22Rv1 (cell line): Measurements from ENCODE around the gene MAGI3.
A peak's percentile ranks its signal among the peaks of the same experiment; 100 is the strongest.

Experiments
- H3K27ac ChIP-seq: fragments of 450-650 bp; 2 replicates; pipeline ENCODE4 v1.5.1; 2017
- ZFX ChIP-seq: fragments of 450-650 bp; IDR thresholded peaks from 2 replicates; pipeline ENCODE4 v1.6.1; 2017; ENCODE audit warnings: antibody characterized with exemption, borderline replicate concordance
- TF ChIP-seq, protein P1 (sequence below): fragments of 450-650 bp; IDR thresholded peaks from 2 replicates; pipeline ENCODE4 v1.5.1; 2017; ENCODE audit warnings: mild to moderate bottlenecking

Gene MAGI3

DNA sequence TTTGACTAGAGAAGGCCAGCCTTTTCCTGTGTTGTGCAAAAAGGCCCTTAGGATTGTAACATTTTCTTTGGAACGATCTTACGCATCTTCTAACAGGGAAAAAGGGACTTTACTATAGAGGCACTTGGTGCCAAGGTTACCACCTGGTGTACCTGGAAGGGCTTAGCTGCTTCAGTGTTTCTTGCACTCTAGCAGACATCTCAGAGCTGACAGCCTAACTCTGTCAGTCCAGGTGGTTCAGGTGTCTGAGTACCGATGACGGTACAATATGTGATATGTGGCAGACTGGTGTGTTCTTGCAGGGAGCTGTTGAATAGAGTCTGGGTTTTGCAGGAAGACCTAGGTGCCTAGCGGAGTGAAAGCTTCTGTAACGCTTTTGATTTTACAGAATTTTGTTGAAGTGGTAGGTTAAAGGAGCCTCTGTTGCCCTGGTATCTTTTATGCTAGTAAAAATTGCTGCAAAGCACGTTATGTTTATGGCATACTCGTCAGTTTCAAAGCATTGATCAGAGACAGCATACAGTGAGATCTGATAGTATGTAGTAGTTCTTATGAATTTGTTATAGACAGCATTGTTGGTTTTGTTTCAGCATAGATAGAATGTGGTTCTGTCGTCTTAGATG is 1.4 kb downstream of the MAGI3 start:
- H3K27ac ChIP-seq, result peak overlapping the region; percentile 92
- TF ChIP-seq, protein P1, sequence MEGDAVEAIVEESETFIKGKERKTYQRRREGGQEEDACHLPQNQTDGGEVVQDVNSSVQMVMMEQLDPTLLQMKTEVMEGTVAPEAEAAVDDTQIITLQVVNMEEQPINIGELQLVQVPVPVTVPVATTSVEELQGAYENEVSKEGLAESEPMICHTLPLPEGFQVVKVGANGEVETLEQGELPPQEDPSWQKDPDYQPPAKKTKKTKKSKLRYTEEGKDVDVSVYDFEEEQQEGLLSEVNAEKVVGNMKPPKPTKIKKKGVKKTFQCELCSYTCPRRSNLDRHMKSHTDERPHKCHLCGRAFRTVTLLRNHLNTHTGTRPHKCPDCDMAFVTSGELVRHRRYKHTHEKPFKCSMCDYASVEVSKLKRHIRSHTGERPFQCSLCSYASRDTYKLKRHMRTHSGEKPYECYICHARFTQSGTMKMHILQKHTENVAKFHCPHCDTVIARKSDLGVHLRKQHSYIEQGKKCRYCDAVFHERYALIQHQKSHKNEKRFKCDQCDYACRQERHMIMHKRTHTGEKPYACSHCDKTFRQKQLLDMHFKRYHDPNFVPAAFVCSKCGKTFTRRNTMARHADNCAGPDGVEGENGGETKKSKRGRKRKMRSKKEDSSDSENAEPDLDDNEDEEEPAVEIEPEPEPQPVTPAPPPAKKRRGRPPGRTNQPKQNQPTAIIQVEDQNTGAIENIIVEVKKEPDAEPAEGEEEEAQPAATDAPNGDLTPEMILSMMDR, result no peak

- peak overlapping the region; percentile 92; the same call in 1 of the 2 replicates for H3K27ac ChIP-seq
- TF ChIP-seq, protein P1, result no peak
- TF ChIP-seq ZFX, result no peak
Measured at GRCh38 chr1:113392541-113393128, 2.3 kb downstream of the MAGI3 start.

- peak overlapping the region; percentile 40 for H3K27ac ChIP-seq
- no peak for TF ChIP-seq ZFX
- TF ChIP-seq, protein P1, result no peak
Measured at GRCh38 chr1:113394043-113394862, 3.9 kb downstream of the MAGI3 start.

DNA sequence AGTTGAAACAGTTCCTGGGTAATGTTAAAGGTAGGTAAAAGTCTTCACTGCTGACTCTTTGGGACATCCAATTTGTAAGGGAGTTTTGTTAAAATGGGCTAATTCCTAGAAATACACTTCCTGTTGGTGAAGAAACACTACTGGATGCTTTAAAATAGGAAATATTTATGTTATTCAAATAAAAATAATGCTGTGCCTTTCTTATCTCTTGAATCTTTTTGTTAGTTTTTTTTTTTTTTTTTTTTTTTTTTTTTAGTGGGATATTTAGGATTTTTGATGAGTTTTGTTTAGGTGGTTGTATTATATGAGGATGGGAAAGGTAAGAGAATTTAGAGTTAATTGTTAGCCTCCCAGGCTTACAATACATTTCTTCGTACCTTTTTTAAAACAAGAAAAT is 4.5 kb downstream of the MAGI3 start:
- peak overlapping the region; percentile 40 for H3K27ac ChIP-seq

GRCh38 chr1:113396102-113396501 is 5.8 kb downstream of the MAGI3 start:
- TF ChIP-seq, protein P1, result no peak
- no peak for TF ChIP-seq ZFX
- H3K27ac ChIP-seq, result no peak overlapping the region

More for the DNA sequence above, 4.5 kb downstream of the MAGI3 start:
- no peak for TF ChIP-seq ZFX
- TF ChIP-seq, protein P1, result no peak

DNA sequence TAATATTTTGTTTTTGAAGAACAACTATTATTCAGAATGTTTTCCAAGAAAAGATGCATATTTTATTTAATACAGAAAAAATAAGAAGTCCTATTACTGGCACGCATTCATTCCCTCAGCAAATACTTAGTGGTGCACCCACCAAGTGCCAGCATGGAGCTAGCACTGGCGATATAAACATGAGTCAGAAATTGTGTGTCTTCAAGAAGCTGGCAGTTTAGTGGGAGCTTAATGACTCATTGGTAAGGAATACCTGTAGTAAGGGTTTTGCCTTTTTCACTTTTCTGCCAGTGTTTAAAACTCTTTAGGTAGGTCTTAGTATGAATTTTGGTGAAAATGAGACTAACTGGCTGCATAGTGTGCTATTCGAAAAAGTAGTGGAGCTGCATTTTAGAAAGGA is 6.3 kb downstream of the MAGI3 start:
- H3K27ac ChIP-seq, result no peak overlapping the region
- TF ChIP-seq, protein P1, result no peak
- TF ChIP-seq ZFX, result no peak
